GM19099 (cell line): ENCODE data around the gene BPIFB1.

Experiments used
- POLR2A ChIP-seq: IDR thresholded peaks from 3 replicates; pipeline ENCODE4 v1.6.1; 2011; ENCODE audit warnings: low read depth; ENCODE audit not compliant: insufficient read length; ENCODE audit errors: extremely low read depth

BPIFB1 gene

GRCh38 chr20:33280775-33281174 lies 2.2 kb upstream of the BPIFB1 start:
- no peak for TF ChIP-seq POLR2A

- TF ChIP-seq POLR2A: no peak
Measured at GRCh38 chr20:33281550-33282146, 1.4 kb upstream of the BPIFB1 start.

- no peak for TF ChIP-seq POLR2A
Measured at GRCh38 chr20:33282196-33282934, 649 bp upstream of the BPIFB1 start.

- TF ChIP-seq POLR2A: no peak
Measured at GRCh38 chr20:33284284-33284683, 1.3 kb downstream of the BPIFB1 start.

- no peak for TF ChIP-seq POLR2A
Measured at GRCh38 chr20:33284937-33285336, 1.9 kb downstream of the BPIFB1 start.

- no peak for TF ChIP-seq POLR2A
Measured at GRCh38 chr20:33285861-33286495, 3.0 kb downstream of the BPIFB1 start.

GRCh38 chr20:33287884-33288283 lies 4.9 kb downstream of the BPIFB1 start:
- no peak for TF ChIP-seq POLR2A

GRCh38 chr20:33290852-33291251 lies 7.8 kb downstream of the BPIFB1 start:
- TF ChIP-seq POLR2A: no peak

GRCh38 chr20:33291416-33291815 lies 8.4 kb downstream of the BPIFB1 start:
- no peak for TF ChIP-seq POLR2A

- TF ChIP-seq POLR2A: no peak
Measured at GRCh38 chr20:33291830-33292355, 8.9 kb downstream of the BPIFB1 start.

- TF ChIP-seq POLR2A: no peak
Measured at GRCh38 chr20:33296206-33296605, 13.2 kb downstream of the BPIFB1 start.

GRCh38 chr20:33298391-33298790 lies 15.4 kb downstream of the BPIFB1 start:
- no peak for TF ChIP-seq POLR2A

- no peak for TF ChIP-seq POLR2A
Measured at GRCh38 chr20:33299111-33299603, 16.1 kb downstream of the BPIFB1 start.

GRCh38 chr20:33301192-33301930 lies 18.3 kb downstream of the BPIFB1 start:
- no peak for TF ChIP-seq POLR2A

- TF ChIP-seq POLR2A: no peak
Measured at GRCh38 chr20:33303595-33303994, 20.6 kb downstream of the BPIFB1 start.
